ENCODE results near the gene NME1.

- no peak for TF ChIP-seq YY1 (IDR thresholded peaks at IDR 0.05; ENCODE audit: insufficient read depth, insufficient read length)
- TF ChIP-seq SUZ12 (IDR thresholded peaks at IDR 0.05; ENCODE audit: extremely low read depth, insufficient read depth, insufficient read length) = no peak
- no peak for TF ChIP-seq ZNF274 (IDR thresholded peaks at IDR 0.05; ENCODE audit: low read depth, low read length)
These were observed 8.2 kb downstream of the NME1 start for GRCh38 chr17:51161541-51161940.
